Fibroblast of lung (primary cell): ENCODE results near the gene DNAH8. TPM values are rescaled to one million over a fixed set of nuclear protein-coding genes. Genes with fewer than 3 reads are reported as not detected.

Source experiments
- DNase-seq, 2 donors: peaks; one replicate each; pipeline versions ENCODE4 v3.0.0 to v3.0.0-alpha.2; 2010; ENCODE audit warnings: low read depth in 2 of 2
- H2AFZ ChIP-seq: 2 replicates; pipeline ENCODE4 v1.5.1; 2012; ENCODE audit warnings: low read length, control low read depth, inconsistent platforms
- H3K27ac ChIP-seq: 2 replicates; pipeline ENCODE4 v1.5.1; 2011; ENCODE audit warnings: low read length, control low read depth; ENCODE audit not compliant: insufficient read depth
- H3K27me3 ChIP-seq: 2 replicates; pipeline ENCODE4 v1.5.1; 2011; ENCODE audit warnings: mild to moderate bottlenecking, low read length; ENCODE audit not compliant: control insufficient read depth, insufficient read depth
- H3K36me3 ChIP-seq: 2 replicates; pipeline ENCODE4 v1.5.1; 2011; ENCODE audit warnings: low read length; ENCODE audit not compliant: control insufficient read depth, insufficient read depth
- H3K4me1 ChIP-seq: 2 replicates; pipeline ENCODE4 v1.5.1; 2011; ENCODE audit warnings: low read length; ENCODE audit not compliant: control insufficient read depth, insufficient read depth; ENCODE audit errors: extremely low read depth
- H3K4me2 ChIP-seq: 2 replicates; pipeline ENCODE4 v1.5.1; 2011; ENCODE audit warnings: low read length, control low read depth; ENCODE audit not compliant: insufficient read depth; ENCODE audit errors: extremely low read depth
- H3K4me3 ChIP-seq, 4 experiments: fragments of 200-600 bp in 1 of 4; sonication (generic) in 1 of 4; replicated peaks in 1 of 4; 2 replicates each; pipeline ENCODE4 v1.5.1; 2011 to 2016; ENCODE audit warnings: low read length in 4 of 4, low read depth in 3 of 4, mild to moderate bottlenecking in 3 of 4, control low read depth in 2 of 4, inconsistent platforms in 1 of 4, mixed read lengths in 1 of 4; ENCODE audit not compliant: insufficient read depth in 1 of 4; ENCODE audit errors: control extremely low read depth in 1 of 4
- H3K79me2 ChIP-seq: 2 replicates; pipeline ENCODE4 v1.5.1; 2012; ENCODE audit warnings: mild to moderate bottlenecking, low read length, inconsistent platforms; ENCODE audit not compliant: control insufficient read depth, insufficient read depth
- H3K9ac ChIP-seq: 2 replicates; pipeline ENCODE4 v1.5.1; 2011; ENCODE audit warnings: mild to moderate bottlenecking, low read length, control low read depth; ENCODE audit not compliant: insufficient read depth
- H3K9me3 ChIP-seq: 2 replicates; pipeline ENCODE4 v1.5.1; 2012; ENCODE audit warnings: low read depth, low read length; ENCODE audit not compliant: control insufficient read depth, insufficient read depth
- H4K20me1 ChIP-seq: 2 replicates; pipeline ENCODE4 v1.5.1; 2011; ENCODE audit warnings: low read length; ENCODE audit not compliant: control insufficient read depth, insufficient read depth; ENCODE audit errors: extremely low read depth
- CTCF ChIP-seq, 2 donors: IDR thresholded peaks in 1 of 2; conservative IDR thresholded peaks in 1 of 2; 1 replicate in 1 of 2; 2 replicates in 1 of 2; pipeline ENCODE4 v1.5.1; 2011 to 2012; ENCODE audit warnings: low read length in 2 of 2, control low read depth in 1 of 2, inconsistent platforms in 1 of 2, low read depth in 1 of 2, mild to moderate bottlenecking in 1 of 2
- EZH2 ChIP-seq: IDR thresholded peaks from 2 replicates; pipeline ENCODE4 v1.5.1; 2012; ENCODE audit warnings: low read length, control low read depth, mild to moderate bottlenecking; ENCODE audit errors: missing control alignments
- polyA plus RNA-seq, 2 donors: library from polyadenylated mRNA; depleted of rRNA in 1 of 2; stranded (reverse) in 1 of 2; unstranded in 1 of 2; fragments of >200 nt; gene quantifications; 2 replicates each; pipeline ENCODE4 v1.2.1, GENCODE V29; 2011 to 2012; ENCODE audit warnings: missing spikeins in 1 of 2
- total RNA-seq: library from RNA; depleted of rRNA; stranded (reverse); fragments of >200 nt; gene quantifications from 2 replicates; pipeline ENCODE4 v1.2.1, GENCODE V29; 2014

The DNAH8 gene
- total and polyA plus RNA-seq, 2 donors (not counting 1 experiment from before 2014, with no cell fraction given) = under 0.01 TPM; not detected in 1

- H4K20me1 ChIP-seq = no peaks in the 10 kb centered on the region
- no peak overlapping the region for H2AFZ ChIP-seq
- DNase-seq = no peak
- no peaks in the 10 kb centered on the region for H3K4me1 ChIP-seq
- no peaks in the 10 kb centered on the region for H3K27me3 ChIP-seq
- H3K9me3 ChIP-seq = no peaks in the 10 kb centered on the region
- no peak overlapping the region for H3K27ac ChIP-seq
- H3K4me3 ChIP-seq = no peak overlapping the region
- H3K9ac ChIP-seq = no peak overlapping the region
- H3K36me3 ChIP-seq = no peaks in the 10 kb centered on the region
- H3K4me2 ChIP-seq = no peak overlapping the region
- TF ChIP-seq EZH2 (no peak), CTCF (conservative IDR thresholded peaks at IDR 0.05 in 1 of 2, IDR thresholded peaks at IDR 0.05 in 1 of 2; ENCODE audit: low read depth in 1 of 2, low read length in 2 of 2) (no peak)
- no peaks in the 10 kb centered on the region for H3K79me2 ChIP-seq
Observed at GRCh38 chr6:39008737-39009136, 293.6 kb downstream of the DNAH8 start.

- Histone ChIP-seq H3K27me3 (no peaks in the 10 kb centered on the region), H3K9me3 (no peaks in the 10 kb centered on the region), H2AFZ (no peak overlapping the region), H3K4me2 (no peak overlapping the region), H4K20me1 (no peaks in the 10 kb centered on the region), H3K27ac (no peak overlapping the region), H3K36me3 (no peaks in the 10 kb centered on the region), H3K79me2 (no peaks in the 10 kb centered on the region), H3K4me1 (no peaks in the 10 kb centered on the region), H3K9ac (no peak overlapping the region), H3K4me3 (no peak overlapping the region)
- DNase-seq = no peak
- no peak for TF ChIP-seq EZH2
- TF ChIP-seq CTCF (conservative IDR thresholded peaks at IDR 0.05 in 1 of 2, IDR thresholded peaks at IDR 0.05 in 1 of 2; ENCODE audit: low read depth in 1 of 2, low read length in 2 of 2) = no peak
Observed at GRCh38 chr6:39009476-39009875, 294.4 kb downstream of the DNAH8 start.

- Histone ChIP-seq H3K9ac (no peak overlapping the region), H3K36me3 (no peaks in the 10 kb centered on the region), H4K20me1 (no peaks in the 10 kb centered on the region), H2AFZ (no peak overlapping the region), H3K9me3 (no peaks in the 10 kb centered on the region), H3K27me3 (no peaks in the 10 kb centered on the region), H3K4me3 (no peak overlapping the region), H3K79me2 (no peaks in the 10 kb centered on the region), H3K27ac (no peak overlapping the region), H3K4me1 (no peaks in the 10 kb centered on the region), H3K4me2 (no peak overlapping the region)
- TF ChIP-seq CTCF (conservative IDR thresholded peaks at IDR 0.05 in 1 of 2, IDR thresholded peaks at IDR 0.05 in 1 of 2; ENCODE audit: low read depth in 1 of 2, low read length in 2 of 2) (no peak), EZH2 (no peak)
- no peak for DNase-seq
Observed at GRCh38 chr6:39016839-39017546, 301.9 kb downstream of the DNAH8 start.
